AG20443 (cell line): Measurements from ENCODE around the gene MTMR3.

Source experiments
- DNase-seq: peaks from one replicate; pipeline ENCODE4 v3.0.0; 2012; ENCODE audit warnings: low spot score, mixed read lengths

Gene MTMR3

GRCh38 chr22:29870574-29870973 lies 12.4 kb upstream of the MTMR3 start:
- DNase-seq: peak; percentile 36

- DNase-seq: no peak
Measured at GRCh38 chr22:29871684-29872083, 11.3 kb upstream of the MTMR3 start.

GRCh38 chr22:29872144-29872893 lies 10.7 kb upstream of the MTMR3 start:
- no peak for DNase-seq

- DNase-seq: no peak
Measured at GRCh38 chr22:29872989-29873388, 10.0 kb upstream of the MTMR3 start.

DNA sequence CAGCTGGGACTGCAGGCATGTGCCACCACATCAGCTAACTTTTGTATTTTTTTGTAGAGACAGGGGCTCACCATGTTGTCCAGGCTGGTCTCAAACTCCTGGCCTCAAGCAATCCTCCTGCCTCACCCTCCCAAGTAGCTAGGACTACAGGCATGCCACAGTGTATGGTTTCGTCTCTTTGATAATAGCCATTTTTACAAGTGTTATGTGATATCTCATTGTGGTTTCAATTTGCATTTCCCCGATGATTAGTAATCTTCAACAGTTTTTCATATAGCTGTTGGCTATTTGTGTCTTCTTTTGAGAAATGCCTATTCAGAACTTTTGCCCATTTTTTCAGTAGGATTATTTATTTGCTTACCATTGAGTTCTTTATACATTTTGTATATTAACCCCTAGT lies 9.0 kb upstream of the MTMR3 start:
- DNase-seq: no peak

- DNase-seq: peak; percentile 44
Measured at GRCh38 chr22:29877620-29878019, 5.4 kb upstream of the MTMR3 start.

DNA sequence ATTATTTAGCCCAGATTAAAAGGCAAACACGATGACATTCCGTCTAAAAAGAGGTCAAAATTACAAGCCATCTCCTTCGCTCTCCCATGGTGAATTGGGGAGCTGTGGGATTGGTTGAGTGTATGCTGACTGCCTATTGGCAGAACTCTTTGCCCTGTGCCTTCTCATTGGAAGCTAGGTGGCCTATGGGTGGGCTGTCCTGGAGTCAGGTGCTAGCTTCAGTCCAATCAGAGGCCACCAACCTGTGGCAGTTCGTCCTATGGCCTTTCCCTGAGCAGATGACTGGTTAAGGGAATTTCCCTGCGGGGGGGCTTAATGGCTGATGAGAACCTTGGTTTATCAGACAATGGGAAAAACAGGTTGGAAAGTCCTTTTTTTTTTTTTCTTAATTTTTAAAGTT lies 3.2 kb upstream of the MTMR3 start:
- no peak for DNase-seq

DNA sequence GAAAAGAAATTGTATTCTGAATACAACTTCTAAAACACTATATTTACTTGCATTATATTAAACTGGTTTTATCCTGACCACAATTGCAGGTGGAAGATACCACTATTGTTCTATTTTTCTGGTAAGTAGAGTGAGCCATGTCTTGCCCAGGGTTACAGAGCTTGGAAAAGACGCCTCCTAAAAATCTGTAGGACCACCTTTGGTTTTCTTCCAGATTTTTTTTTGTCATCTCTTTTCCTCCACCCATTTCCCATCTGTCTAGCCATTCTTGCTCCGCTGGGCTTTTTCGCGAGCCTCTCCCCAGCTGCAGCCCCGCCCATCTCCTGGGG lies 294 bp upstream of the MTMR3 start:
- DNase-seq: no peak

DNA sequence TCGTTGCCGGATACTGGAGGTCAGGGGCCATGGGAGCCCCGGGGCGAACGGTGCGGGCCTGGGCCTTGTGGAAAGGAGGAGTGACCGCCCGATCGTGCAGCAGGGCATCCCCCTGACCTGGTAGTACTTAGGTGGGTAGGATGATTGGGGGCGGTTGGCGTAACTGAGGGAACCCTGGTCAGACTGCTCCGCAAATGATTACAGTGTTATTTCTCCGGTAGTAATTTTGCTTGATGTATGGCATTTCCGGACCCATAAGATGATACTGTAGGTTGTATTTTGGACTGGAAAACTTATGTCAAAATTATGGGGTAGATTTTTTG lies 762 bp downstream of the MTMR3 start:
- no peak for DNase-seq

- no peak for DNase-seq
Measured at GRCh38 chr22:29885610-29886009, 2.6 kb downstream of the MTMR3 start.

- DNase-seq: no peak
Measured at GRCh38 chr22:29886596-29886995, 3.6 kb downstream of the MTMR3 start.

DNA sequence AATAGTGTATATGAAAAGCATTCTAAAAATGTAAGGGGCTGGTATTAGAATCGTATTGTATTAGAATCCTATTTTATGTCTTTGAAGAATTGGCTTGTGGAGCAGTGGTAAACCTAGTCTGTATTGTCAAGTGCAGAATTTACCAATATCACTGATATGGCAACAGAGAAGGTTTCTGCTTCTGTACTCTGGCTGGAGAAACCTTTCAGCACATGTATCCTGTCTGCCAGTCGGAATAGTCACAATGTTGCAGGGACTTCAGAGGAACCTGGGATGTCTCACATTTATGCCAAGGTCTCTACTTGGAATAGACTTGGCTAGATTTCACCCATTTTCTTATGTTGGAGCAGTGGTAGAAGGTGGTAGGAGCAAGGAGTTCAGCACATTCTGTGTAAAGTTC lies 4.4 kb downstream of the MTMR3 start:
- DNase-seq: no peak

- DNase-seq: no peak
Measured at GRCh38 chr22:29890760-29891159, 7.8 kb downstream of the MTMR3 start.

DNA sequence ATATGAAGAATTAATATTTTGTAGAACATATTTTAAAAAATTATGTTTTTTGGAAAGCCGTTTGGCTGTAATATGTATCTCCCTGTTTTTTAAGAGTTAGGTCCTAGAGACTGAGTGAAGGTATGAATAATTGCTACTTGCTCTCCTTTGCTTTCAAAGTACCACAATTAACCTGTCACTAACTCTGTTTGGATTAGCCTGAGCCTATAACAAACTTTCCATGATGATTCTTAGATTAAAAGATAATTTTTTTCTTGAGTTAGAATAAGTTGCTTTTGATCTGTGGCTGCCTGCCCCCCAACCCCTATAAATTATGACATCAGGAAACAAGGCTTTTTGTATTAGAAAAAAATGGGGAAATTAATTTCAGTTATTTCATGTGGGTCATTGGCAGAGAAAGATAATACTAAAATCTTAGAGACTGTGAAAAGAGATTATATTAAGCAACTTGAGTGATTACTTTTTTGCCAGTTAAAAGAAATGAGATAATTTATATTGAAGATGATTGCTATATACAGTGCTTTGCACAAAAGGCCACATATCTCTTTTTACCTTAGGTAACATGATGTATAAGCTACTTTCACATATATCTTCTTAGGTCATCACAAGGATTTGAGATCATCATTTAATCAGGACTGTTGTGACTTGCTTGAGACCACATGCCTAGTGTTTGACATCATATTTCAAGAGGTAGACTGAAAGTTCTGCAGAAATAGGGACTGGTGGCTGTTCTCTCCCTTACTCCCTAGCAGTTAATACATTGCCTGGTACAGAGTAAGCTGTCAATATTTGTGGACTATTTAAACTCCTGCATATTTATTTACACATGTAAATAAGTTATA lies 9.6 kb downstream of the MTMR3 start:
- DNase-seq: no peak

GRCh38 chr22:29901354-29901753 lies 18.4 kb downstream of the MTMR3 start:
- no peak for DNase-seq

GRCh38 chr22:29903371-29903770 lies 20.4 kb downstream of the MTMR3 start:
- no peak for DNase-seq

GRCh38 chr22:29904020-29904419 lies 21.0 kb downstream of the MTMR3 start:
- no peak for DNase-seq

DNA sequence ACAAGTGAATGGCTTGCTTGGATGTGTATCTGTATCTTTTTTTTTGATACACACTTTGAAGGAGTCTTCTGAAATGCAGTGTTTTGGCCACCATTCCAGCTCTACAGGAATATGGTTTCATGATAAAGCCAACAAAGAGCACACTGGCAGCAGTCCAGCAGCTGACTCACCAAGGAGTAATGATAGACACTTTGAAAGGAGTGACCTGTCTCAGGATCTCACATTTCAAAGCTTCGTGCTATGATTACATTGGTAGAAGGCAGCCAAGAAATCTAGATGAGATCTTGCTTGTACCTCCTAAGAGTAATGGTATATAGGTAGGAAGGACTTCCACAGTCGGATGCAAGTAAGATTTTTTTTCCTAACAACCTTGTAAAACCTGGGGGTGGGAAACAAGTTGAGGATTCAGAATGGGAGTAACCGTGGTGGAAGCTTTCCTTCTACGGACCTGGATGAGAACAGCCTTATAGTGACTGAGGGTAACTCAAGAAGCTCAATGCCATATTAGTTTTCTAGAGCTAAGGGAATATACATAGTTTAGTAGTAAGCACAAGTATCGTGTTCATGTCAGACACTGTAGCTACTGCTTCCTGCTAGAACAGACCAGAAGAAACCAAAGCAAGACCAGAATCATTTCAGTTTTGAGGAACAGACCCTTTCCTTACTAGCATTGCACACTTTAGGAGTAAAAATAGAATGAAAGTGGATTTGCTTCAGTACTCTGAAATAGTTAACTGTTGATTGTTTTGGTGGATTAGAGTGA lies 25.0 kb downstream of the MTMR3 start:
- DNase-seq: peak; percentile 63

GRCh38 chr22:29912141-29912540 lies 29.2 kb downstream of the MTMR3 start:
- no peak for DNase-seq

DNA sequence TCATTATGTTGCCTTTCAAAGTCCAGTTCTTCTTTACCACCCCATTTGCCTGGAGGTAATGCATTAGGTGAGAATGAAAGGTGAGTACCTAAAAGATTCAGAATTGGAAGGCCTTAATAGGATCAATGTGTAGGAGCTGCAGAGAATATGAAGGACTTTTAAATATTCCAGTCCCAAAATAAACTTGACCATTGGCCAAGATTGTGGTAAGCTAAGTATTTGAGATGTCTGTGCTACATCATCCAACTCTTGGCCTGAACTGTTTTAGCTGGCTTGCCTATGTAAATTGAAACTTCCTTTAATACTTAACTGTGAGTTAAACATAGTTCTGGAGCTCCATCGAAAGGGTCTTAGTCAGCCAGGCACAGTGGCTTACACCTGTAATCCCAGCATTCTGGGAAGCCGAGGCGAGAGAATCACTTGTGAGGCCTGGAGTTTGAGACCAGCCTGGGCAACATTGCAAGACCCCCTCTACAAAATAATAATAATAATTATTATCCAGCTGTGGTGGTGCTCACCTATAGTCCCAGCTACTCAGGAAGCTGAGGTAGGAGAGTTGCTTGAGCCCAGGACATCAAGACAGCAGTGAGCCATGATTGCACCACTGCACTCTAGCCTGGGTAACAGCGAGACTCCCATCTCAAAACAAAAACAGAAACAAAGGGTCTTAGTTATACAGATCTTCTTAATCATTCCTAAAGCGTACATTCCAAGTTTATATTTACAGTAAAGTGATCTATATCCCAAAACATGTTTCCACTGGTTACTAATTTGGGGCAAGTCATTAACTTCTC lies 29.8 kb downstream of the MTMR3 start:
- DNase-seq: peak; percentile 78

- peak; percentile 61 for DNase-seq
Measured at GRCh38 chr22:29914165-29914564, 31.2 kb downstream of the MTMR3 start.

- DNase-seq: no peak
Measured at GRCh38 chr22:29914991-29915533, 32.1 kb downstream of the MTMR3 start.
